ENCODE results near the gene FHIT.

The FHIT gene

DNA sequence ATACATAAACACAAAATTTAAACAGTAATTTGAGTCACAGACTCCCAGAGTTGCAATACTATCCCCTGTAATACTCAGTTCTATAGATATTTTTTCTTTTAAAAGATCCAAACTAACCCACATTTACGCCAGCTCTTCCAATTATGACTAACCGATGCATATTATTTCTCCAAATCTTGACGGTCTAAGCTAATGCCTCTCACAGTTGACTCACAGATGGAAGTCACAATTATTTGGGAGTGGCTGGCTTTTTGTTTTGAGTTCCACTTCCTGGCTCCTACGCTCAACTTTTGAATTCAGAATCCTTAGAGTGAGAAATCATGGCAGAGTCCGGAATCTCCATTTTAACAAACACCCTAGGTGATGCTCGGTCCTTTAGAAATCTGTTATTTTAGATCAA is 749.9 kb downstream of the FHIT start:
- no peak for DNase-seq (ENCODE audit: low read depth in 2 of 2)

GRCh38 chr3:60497902-60498301 is 753.4 kb downstream of the FHIT start:
- no peak for DNase-seq (ENCODE audit: low read depth in 2 of 2)

GRCh38 chr3:60490992-60491391 is 760.3 kb downstream of the FHIT start:
- DNase-seq (ENCODE audit: low read depth in 2 of 2) = no peak

GRCh38 chr3:60475096-60475495 is 776.2 kb downstream of the FHIT start:
- DNase-seq (ENCODE audit: low read depth in 2 of 2) = no peak

GRCh38 chr3:60469481-60469880 is 781.8 kb downstream of the FHIT start:
- no peak for DNase-seq (ENCODE audit: low read depth in 2 of 2)

GRCh38 chr3:60463685-60464084 is 787.6 kb downstream of the FHIT start:
- DNase-seq (ENCODE audit: low read depth in 2 of 2) = no peak

GRCh38 chr3:60461267-60461666 is 790.0 kb downstream of the FHIT start:
- DNase-seq (ENCODE audit: low read depth in 2 of 2) = no peak

GRCh38 chr3:60456180-60456579 is 795.1 kb downstream of the FHIT start:
- DNase-seq (ENCODE audit: low read depth in 2 of 2) = no peak

DNA sequence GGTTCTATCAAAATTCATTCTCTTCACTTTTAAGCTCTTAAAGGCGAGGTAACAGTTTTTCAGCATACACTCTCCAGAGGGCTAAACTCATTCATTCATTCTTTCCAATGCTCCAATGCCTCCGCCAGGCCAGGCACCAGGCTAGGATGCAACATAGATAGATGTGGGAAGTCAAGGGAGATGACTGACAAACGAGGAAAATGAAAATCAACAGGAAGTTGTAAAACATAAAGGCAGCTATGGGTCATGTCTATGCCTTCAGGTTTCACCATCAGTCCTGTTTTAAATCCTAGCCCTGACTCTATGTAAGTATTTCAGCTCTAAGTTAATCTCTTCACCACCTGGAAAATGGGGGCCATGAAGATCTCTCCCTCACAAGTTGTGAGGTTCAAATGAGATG is 797.9 kb downstream of the FHIT start:
- DNase-seq (ENCODE audit: low read depth in 2 of 2) = no peak

DNA sequence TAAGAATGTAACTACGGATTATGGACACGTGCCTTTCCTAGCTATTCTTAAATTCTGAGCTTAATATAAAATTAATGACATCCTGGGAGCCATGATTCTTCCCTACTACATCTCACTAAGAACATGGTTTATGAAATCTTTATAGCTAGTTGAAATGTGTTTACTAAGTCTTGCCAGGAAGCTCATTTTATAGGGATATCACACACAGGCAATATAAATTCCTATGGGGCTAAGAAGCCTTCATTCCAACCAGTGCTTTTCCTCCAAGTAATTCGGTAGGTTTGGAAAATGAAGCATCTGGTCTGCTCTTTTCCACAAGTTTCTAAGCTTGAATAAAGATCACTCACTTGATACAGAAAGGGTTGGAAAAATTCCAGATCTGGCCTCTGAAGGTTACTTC is 802.6 kb downstream of the FHIT start:
- DNase-seq (ENCODE audit: low read depth in 2 of 2) = no peak

DNA sequence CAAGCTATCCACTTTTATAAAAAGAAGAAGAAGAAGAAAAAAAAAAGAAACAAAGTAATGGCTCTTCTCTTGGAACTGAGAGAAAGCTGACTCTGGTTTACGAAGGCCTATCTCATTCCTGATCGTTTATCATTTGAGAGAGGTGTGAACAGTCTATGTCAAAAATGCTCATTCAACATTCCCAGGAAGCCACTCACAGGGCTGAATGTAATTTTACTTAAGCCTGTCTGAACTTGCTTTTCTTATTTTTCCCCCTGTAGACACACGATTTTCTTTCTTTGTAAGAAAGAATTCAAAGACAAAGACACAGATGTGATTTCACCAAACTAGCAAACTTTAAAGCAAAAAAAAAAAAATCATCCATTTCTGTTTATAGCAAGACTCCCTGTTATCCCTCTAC is 805.8 kb downstream of the FHIT start:
- DNase-seq (ENCODE audit: low read depth in 2 of 2) = no peak

DNA sequence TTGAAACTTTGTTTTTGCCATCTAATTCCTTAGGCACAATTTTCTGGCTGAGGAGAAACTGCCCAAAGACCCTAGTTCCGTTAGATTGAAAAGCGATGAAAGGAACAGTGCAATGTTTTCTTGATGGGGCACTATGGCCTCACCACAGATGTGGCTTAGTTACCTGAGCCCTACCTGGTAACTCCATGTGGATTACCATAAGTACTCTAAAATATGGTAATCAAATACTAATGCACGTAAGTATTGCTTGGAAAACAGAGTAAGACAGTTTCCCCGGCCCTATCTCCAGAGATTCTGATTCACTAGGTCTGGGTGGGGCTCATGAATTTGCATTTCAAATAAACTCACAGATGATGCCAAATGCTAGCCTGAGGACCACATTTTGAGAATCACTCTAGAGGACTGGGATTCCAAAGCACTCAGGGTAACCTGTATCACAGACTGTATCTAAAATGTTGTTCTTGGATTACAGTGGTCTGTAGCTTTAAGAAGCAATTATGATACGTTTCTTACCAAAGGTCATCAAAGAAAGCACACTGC is 806.3 kb downstream of the FHIT start:
- no peak for DNase-seq (ENCODE audit: low read depth in 2 of 2)

DNA sequence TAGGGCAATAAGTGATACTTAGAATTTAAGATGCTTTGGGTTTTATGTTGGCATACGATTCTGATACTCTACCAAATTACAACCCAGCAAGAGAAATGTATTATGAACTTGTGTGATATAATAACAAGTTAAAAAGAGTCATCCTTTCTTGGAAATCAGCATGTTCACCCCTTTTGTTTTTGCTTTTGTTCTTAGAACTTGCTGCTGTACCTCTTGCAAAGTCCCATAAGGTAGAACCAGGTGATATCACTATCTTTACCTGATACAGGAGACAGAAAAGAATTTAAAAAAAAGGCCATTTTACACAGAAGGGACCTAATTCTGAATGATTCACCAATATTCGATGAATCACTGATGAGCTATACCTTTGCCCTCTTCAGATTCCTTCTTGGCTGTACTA is 810.4 kb downstream of the FHIT start:
- no peak for DNase-seq (ENCODE audit: low read depth in 2 of 2)

GRCh38 chr3:60435941-60436650 is 815.2 kb downstream of the FHIT start:
- DNase-seq (ENCODE audit: low read depth in 2 of 2) = no peak

DNA sequence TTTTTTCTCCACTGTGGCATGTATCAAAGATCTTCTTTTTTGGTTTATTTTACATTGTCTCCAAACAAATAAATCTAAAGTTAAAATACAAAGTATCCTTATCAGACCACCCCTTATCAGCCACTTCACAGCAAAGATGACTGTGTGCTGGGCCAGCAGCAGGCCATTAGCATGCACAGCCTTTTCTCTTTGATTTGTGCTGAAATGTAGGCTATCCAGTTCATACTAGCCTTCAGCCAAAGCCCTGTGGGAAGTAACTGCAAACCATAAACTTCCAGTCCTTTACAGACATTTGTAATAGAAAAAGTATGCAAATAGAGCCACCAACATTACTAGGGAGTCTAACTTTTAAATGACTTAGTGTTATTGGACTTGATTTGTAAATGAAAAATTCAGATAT is 816.3 kb downstream of the FHIT start:
- DNase-seq (ENCODE audit: low read depth in 2 of 2) = no peak

- DNase-seq (ENCODE audit: low read depth in 2 of 2) = no peak
Observed at GRCh38 chr3:60434323-60434722, 816.9 kb downstream of the FHIT start.

- DNase-seq (ENCODE audit: low read depth in 2 of 2) = no peak
Observed at GRCh38 chr3:60431599-60431958, 819.7 kb downstream of the FHIT start.

- DNase-seq (ENCODE audit: low read depth in 2 of 2) = no peak
Observed at GRCh38 chr3:60430205-60430604, 821.0 kb downstream of the FHIT start.

GRCh38 chr3:60427109-60427508 is 824.1 kb downstream of the FHIT start:
- DNase-seq (ENCODE audit: low read depth in 2 of 2) = no peak

DNA sequence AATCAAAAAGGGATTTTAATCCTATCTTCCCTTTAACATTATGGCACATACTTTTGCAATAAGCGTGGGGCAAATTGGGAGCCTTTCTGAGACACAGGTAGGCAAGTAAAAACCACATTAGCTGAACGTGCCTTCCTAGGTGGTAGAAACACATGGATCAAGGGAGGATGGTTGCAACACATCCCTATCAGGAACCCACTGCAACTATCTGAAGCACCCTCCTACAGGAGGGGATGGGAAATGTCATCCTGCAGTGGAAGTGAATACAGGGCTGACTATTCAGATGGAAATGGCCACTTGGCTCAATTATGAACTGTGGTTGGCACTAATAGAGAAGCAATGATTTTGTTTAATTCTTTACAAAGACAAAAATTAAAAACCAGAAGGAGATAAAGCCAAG is 826.3 kb downstream of the FHIT start:
- no peak for DNase-seq (ENCODE audit: low read depth in 2 of 2)

- no peak for DNase-seq (ENCODE audit: low read depth in 2 of 2)
Observed at GRCh38 chr3:60424034-60424433, 827.2 kb downstream of the FHIT start.

- no peak for DNase-seq (ENCODE audit: low read depth in 2 of 2)
Observed at GRCh38 chr3:60423556-60423955, 827.7 kb downstream of the FHIT start.

- no peak for DNase-seq (ENCODE audit: low read depth in 2 of 2)
Observed at GRCh38 chr3:60421749-60422446, 829.4 kb downstream of the FHIT start.
